Right lobe of liver (tissue), 6 donors: ENCODE results near the gene DYNC1LI1. TPM values are rescaled to one million over a fixed set of nuclear protein-coding genes. Genes with fewer than 3 reads are reported as not detected.
A peak's percentile ranks its signal among the peaks of the same experiment; 100 is the strongest.

Experiments used
- ATAC-seq, 4 donors: fragments of 200-7000 bp; cut with Tn5 transposase; one replicate each; pipeline ENCODE4 v1.9.1; 2020; ENCODE audit warnings: mild to moderate bottlenecking in 4 of 4, moderate library complexity in 4 of 4
- DNase-seq, 3 donors: peaks; one replicate each; pipeline ENCODE4 v3.0.0-alpha.2; 2020
- H3K27ac ChIP-seq, 3 donors: fragments of 200-600 bp; one replicate each; pipeline ENCODE4 v1.8.0; 2022
- H3K27me3 ChIP-seq, 2 donors: fragments of 200-600 bp; one replicate each; pipeline ENCODE4 v1.8.0; 2022
- H3K36me3 ChIP-seq, 4 donors: fragments of 200-600 bp; sonication (generic) in 1 of 4; one replicate each; pipeline versions ENCODE4 v1.5.1 to v1.8.0; 2017 to 2022; ENCODE audit warnings: control low read depth in 1 of 4
- H3K4me1 ChIP-seq, 4 donors: fragments of 200-600 bp; sonication (generic) in 1 of 4; one replicate each; pipeline versions ENCODE4 v1.5.1 to v1.8.0; 2017 to 2022; ENCODE audit warnings: control low read depth in 1 of 4
- H3K4me3 ChIP-seq, 3 donors: fragments of 200-600 bp; one replicate each; pipeline ENCODE4 v1.8.0; 2022
- H3K9me3 ChIP-seq, 4 donors: fragments of 200-600 bp; sonication (generic) in 1 of 4; one replicate each; pipeline versions ENCODE4 v1.5.1 to v1.8.0; 2017 to 2022; ENCODE audit warnings: control low read depth in 1 of 4
- POLR2A ChIP-seq: fragments of 450-650 bp; IDR thresholded peaks from one replicate; pipeline ENCODE4 v1.6.1; 2017; ENCODE audit warnings: antibody characterized with exemption, mild to moderate bottlenecking
- WGBS: methylation state at CpG from one replicate; pipeline ENCODE4 v1.1.6; 2018; ENCODE audit warnings: low coverage, low lambda C conversion rate; ENCODE audit not compliant: insufficient coverage; ENCODE audit errors: missing lambda C conversion rate; 5-methylcytosine and 5-hydroxymethylcytosine counted together
- intact Hi-C, 2 donors: fragments of 100-400 bp; cut with DNase I; formaldehyde crosslinking; loops; one replicate each; pipeline versions ENCODE4 v1.11.2 to v1.14.1; 2022
- total RNA-seq, 6 experiments: library from RNA; depleted of rRNA in 2 of 6; stranded (reverse); fragments of >200 nt in 2 of 6; fragmentation: NEBNext Ultra II Directional in 3 of 6; extraction: Animal tissue kit (Norgen Biotek cat#: 25700) in 3 of 6; gene quantifications; one replicate each; pipeline versions ENCODE4 v1.1.0 to v1.2.4, GENCODE V29; 2016 to 2023
- TF ChIP-seq, protein P1 (sequence below), 4 donors: fragments of 200-600 bp in 3 of 4; fragments of 450-650 bp in 1 of 4; IDR thresholded peaks; one replicate each; pipeline versions ENCODE4 v1.5.1 to v1.8.0; 2016 to 2022; ENCODE audit warnings: antibody characterized with exemption in 4 of 4, mild to moderate bottlenecking in 2 of 4
- donor health status: DM: no; HTN: yes; CAD: no.
- donor health status: DM: no; HTN: no; CAD: no.
- donor health status: DM: no; HTN: no; CAD: no.
- donor health status: DM: no; HTN: yes; CAD: no.
- donor health status: DM: no; HTN: yes; CAD: no.

The DYNC1LI1 gene
- total RNA-seq, 6 experiments from 2014 or later = 7.6 to 16.9 (median 12.6) TPM

DNA sequence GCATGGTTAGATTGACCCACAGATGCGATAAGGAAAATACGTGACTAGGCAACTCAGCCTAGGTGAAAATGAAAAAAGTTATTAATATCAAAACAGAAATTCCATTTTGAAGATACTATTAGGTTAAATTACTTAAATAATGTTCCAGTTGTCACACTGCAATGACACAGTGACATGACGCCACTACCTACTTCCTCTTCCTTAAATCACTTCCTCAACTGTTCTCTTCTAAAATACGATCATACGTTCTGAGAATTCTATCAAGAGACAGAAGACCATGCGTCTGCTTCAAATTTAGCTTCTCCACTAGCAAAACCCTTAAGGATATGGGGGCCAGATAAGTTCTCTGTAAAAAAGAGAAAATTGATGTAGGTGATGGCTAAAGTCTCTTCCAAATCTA, 86.2 kb downstream of the DYNC1LI1 start:
- DNase-seq = no peak
- peak in 2 of 4 donors; percentile 55 to 68 for ATAC-seq
- WGBS = 60% methylated on average over 6 of the region's 6 CpGs

DNA sequence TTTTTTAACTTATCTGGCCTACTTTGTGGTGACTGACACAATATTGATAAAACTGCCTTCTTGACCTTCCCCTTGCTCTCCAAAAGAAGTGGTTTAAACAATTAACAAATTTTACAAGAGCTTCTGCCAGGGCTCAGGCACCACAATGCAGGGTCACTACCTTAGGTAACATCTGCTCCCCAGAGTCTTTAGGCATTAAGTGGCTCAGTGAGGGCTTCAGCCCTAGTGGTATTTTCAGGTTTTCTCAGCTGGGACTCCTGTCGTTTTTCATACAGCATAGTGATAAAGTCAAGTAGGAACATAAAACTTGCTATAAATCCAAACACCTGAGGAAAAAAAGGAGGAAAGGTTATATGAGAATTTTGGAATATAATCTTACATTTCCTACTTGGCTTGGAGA, 86.9 kb downstream of the DYNC1LI1 start:
- TF ChIP-seq, protein P1, sequence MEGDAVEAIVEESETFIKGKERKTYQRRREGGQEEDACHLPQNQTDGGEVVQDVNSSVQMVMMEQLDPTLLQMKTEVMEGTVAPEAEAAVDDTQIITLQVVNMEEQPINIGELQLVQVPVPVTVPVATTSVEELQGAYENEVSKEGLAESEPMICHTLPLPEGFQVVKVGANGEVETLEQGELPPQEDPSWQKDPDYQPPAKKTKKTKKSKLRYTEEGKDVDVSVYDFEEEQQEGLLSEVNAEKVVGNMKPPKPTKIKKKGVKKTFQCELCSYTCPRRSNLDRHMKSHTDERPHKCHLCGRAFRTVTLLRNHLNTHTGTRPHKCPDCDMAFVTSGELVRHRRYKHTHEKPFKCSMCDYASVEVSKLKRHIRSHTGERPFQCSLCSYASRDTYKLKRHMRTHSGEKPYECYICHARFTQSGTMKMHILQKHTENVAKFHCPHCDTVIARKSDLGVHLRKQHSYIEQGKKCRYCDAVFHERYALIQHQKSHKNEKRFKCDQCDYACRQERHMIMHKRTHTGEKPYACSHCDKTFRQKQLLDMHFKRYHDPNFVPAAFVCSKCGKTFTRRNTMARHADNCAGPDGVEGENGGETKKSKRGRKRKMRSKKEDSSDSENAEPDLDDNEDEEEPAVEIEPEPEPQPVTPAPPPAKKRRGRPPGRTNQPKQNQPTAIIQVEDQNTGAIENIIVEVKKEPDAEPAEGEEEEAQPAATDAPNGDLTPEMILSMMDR (IDR thresholded peaks at IDR 0.05) = no peak
- no peak for TF ChIP-seq POLR2A
- Histone ChIP-seq H3K27me3 (no peaks in the 10 kb centered on the region), H3K36me3 (peaks cover 0 to 37% (median 10%) of the 10 kb centered on the region in 4 donors), H3K4me3 (no peak overlapping the region), H3K9me3 (no peaks in the 10 kb centered on the region), H3K27ac (no peak overlapping the region), H3K4me1 (no peaks in the 10 kb centered on the region)
- DNase-seq (no peak), ATAC-seq (no peak)
- WGBS = 88% methylated on average over 1 of the region's 1 CpG
- intact Hi-C loops = no loop called here

More for the DNA sequence above, 86.2 kb downstream of the DYNC1LI1 start:
- TF ChIP-seq, protein P1 (IDR thresholded peaks at IDR 0.05) = no peak
- no peak for TF ChIP-seq POLR2A
- Histone ChIP-seq H3K4me3 (no peak overlapping the region), H3K36me3 (peaks cover 0 to 37% (median 10%) of the 10 kb centered on the region in 4 donors), H3K27ac (peak overlapping the region in 2 of 3 donors; percentile 1 to 30), H3K9me3 (no peaks in the 10 kb centered on the region), H3K4me1 (no peaks in the 10 kb centered on the region), H3K27me3 (no peaks in the 10 kb centered on the region)
- intact Hi-C loops = no loop called here

DNA sequence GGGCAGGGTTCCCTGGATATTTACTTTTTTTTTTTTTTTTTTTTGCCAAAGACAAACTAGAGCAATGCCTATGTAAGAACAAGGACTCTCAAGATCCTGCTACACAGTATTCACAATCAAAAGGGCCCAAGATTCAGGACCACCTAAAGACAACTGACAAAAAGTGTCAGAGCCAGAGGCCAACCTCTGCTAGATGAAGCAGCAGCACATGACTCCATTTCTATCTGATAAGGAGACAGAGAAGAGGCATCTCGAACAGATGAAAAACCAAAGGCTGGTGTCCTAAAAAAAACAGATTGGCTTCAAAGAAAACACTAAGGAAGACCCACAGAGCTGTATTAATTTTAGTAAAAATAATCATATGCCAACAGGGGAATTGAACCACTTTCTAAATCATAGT, 88.0 kb downstream of the DYNC1LI1 start:
- H3K36me3 ChIP-seq = peaks cover 0 to 35% (median 8%) of the 10 kb centered on the region in 4 donors
- 93% methylated on average over 1 of the region's 1 CpG for WGBS

GRCh38 chr3:32481791-32482631, 88.6 kb downstream of the DYNC1LI1 start:
- WGBS = 94% methylated on average over 2 of the region's 3 CpGs
- Histone ChIP-seq H3K4me1 (no peaks in the 10 kb centered on the region), H3K36me3 (peaks cover 0 to 28% (median 7%) of the 10 kb centered on the region in 4 donors), H3K27me3 (no peaks in the 10 kb centered on the region), H3K9me3 (no peaks in the 10 kb centered on the region), H3K27ac (no peak overlapping the region), H3K4me3 (no peak overlapping the region)
- ATAC-seq (no peak), DNase-seq (no peak)
- intact Hi-C loops = no loop called here
- TF ChIP-seq, protein P1 (IDR thresholded peaks at IDR 0.05) = no peak
- no peak for TF ChIP-seq POLR2A

More for the DNA sequence above, 88.0 kb downstream of the DYNC1LI1 start:
- no peak for TF ChIP-seq POLR2A
- TF ChIP-seq, protein P1 (IDR thresholded peaks at IDR 0.05) = no peak
- DNase-seq = no peak
- H3K27me3 ChIP-seq = no peaks in the 10 kb centered on the region
- ATAC-seq = no peak
- intact Hi-C loops = no loop called here
- H3K4me1 ChIP-seq = no peaks in the 10 kb centered on the region
- no peak overlapping the region for H3K27ac ChIP-seq
- no peak overlapping the region for H3K4me3 ChIP-seq
- no peaks in the 10 kb centered on the region for H3K9me3 ChIP-seq
